ENCODE data around the gene KCNIP4. TPM values are rescaled to one million over a fixed set of nuclear protein-coding genes. Genes with fewer than 3 reads are reported as not detected.

The KCNIP4 gene
- total and polyA plus RNA-seq, 10 of the 15 experiments (the other 5 are each of a cell fraction or from before 2014, with no cell fraction given) = 0.03 to 0.23 (median 0.13) TPM; not detected in 7

DNA sequence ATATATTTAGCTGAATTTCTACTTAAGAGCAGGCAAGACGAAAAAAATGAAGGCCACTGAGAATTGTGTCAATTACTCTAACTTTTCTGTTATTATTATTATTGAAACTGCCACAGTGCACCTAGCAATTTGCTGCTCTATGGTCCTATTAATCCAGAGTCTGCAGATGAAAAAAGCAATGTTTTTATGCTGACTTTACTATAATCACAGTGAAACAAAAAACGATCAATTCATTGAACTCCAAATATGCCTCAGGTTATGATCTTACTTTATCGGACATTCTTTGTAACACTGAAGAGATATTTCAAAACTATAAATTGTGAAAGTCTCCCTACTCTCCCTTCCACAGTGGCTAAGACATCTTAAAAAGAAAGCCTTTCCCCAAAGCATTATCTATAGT lies 474.4 kb downstream of the KCNIP4 start:
- Histone ChIP-seq H2AFZ (ENCODE audit: control insufficient read depth, low read depth, low read length) (no peak overlapping the region), H3K4me1 (ENCODE audit: control insufficient read depth, insufficient read depth, low read length) (no peaks in the 10 kb centered on the region), H3K79me2 (ENCODE audit: control insufficient read depth, insufficient read depth, low read length) (no peaks in the 10 kb centered on the region), H3K9me3 (replicated peaks; ENCODE audit: control insufficient read depth, insufficient read depth, low read length) (no peaks in the 10 kb centered on the region), H3K27me3 (replicated peaks in 1 of 2; ENCODE audit: control insufficient read depth in 2 of 2, insufficient read depth in 2 of 2, low read length in 1 of 2) (no peaks in the 10 kb centered on the region), H3K9ac (ENCODE audit: control insufficient read depth, insufficient read depth, low read length) (no peak overlapping the region), H3K4me2 (ENCODE audit: control insufficient read depth, insufficient read depth) (no peak overlapping the region), H3K27ac (ENCODE audit: control insufficient read depth, insufficient read depth) (no peak overlapping the region), H3K36me3 (ENCODE audit: control insufficient read depth in 2 of 2, insufficient read depth in 2 of 2, low read length in 1 of 2) (no peaks in the 10 kb centered on the region), H3K4me3 (no peak overlapping the region), H4K20me1 (ENCODE audit: control insufficient read depth, insufficient read depth) (no peaks in the 10 kb centered on the region)
- ChIA-PET CTCF (interaction anchor here (0.6 kb wide), 1 partner anchor 1047 kb away, joined by 4 read pairs; no protein-coding TSS in a partner anchor), POLR2A (no interaction called here), RAD21 (ENCODE audit: unreplicated experiment) (no interaction called here), SMC1A (ENCODE audit: uncharacterized antibody, unreplicated experiment) (no interaction called here)
- WGBS (ENCODE audit: insufficient coverage, insufficient replicate concordance, low lambda C conversion rate, missing lambda C conversion rate) = 39% methylated on average over 3 of the region's 3 CpGs
- intact Hi-C loops (cut with micrococcal nuclease; ENCODE audit: unreplicated experiment) (no loop called here), in situ Hi-C loops (cut with MboI) (no loop called here)
- ATAC-seq (no peak), DNase-seq (ENCODE audit: low read depth, low spot score) (no peak), FAIRE-seq (no peak)
- BruUV-seq (replicated peaks) = no TSS peak
- TF ChIP-seq, protein P1, sequence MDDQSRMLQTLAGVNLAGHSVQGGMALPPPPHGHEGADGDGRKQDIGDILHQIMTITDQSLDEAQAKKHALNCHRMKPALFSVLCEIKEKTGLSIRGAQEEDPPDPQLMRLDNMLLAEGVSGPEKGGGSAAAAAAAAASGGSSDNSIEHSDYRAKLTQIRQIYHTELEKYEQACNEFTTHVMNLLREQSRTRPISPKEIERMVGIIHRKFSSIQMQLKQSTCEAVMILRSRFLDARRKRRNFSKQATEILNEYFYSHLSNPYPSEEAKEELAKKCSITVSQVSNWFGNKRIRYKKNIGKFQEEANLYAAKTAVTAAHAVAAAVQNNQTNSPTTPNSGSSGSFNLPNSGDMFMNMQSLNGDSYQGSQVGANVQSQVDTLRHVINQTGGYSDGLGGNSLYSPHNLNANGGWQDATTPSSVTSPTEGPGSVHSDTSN (IDR thresholded peaks at IDR 0.05; ENCODE audit: insufficient replicate concordance, low read depth, low read length) = no peak
- TF ChIP-seq, protein P2, sequence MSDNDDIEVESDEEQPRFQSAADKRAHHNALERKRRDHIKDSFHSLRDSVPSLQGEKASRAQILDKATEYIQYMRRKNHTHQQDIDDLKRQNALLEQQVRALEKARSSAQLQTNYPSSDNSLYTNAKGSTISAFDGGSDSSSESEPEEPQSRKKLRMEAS (IDR thresholded peaks at IDR 0.05; ENCODE audit: low read depth, low read length) = no peak
- no peak for TF ChIP-seq KLF5 (IDR thresholded peaks at IDR 0.05; ENCODE audit: partially characterized antibody)
- TF ChIP-seq RAD21 (IDR thresholded peaks at IDR 0.05; ENCODE audit: insufficient read depth, low read depth, low read length) = no peak
- TF ChIP-seq, protein P3, sequence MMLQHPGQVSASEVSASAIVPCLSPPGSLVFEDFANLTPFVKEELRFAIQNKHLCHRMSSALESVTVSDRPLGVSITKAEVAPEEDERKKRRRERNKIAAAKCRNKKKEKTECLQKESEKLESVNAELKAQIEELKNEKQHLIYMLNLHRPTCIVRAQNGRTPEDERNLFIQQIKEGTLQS (IDR thresholded peaks at IDR 0.05; ENCODE audit: borderline replicate concordance, extremely low read depth, low read depth, low read length) = no peak
- TF ChIP-seq, protein P4, sequence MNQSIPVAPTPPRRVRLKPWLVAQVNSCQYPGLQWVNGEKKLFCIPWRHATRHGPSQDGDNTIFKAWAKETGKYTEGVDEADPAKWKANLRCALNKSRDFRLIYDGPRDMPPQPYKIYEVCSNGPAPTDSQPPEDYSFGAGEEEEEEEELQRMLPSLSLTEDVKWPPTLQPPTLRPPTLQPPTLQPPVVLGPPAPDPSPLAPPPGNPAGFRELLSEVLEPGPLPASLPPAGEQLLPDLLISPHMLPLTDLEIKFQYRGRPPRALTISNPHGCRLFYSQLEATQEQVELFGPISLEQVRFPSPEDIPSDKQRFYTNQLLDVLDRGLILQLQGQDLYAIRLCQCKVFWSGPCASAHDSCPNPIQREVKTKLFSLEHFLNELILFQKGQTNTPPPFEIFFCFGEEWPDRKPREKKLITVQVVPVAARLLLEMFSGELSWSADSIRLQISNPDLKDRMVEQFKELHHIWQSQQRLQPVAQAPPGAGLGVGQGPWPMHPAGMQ (IDR thresholded peaks at IDR 0.05; ENCODE audit: borderline replicate concordance) = no peak
- no peak for TF ChIP-seq SPI1 (IDR thresholded peaks at IDR 0.05; ENCODE audit: borderline replicate concordance, insufficient read depth, low read depth, low read length)
- no peak for TF ChIP-seq BACH1 (IDR thresholded peaks at IDR 0.05; ENCODE audit: borderline replicate concordance)
- no peak for TF ChIP-seq SP1 (IDR thresholded peaks at IDR 0.05; ENCODE audit: low read depth, low read length)
- TF ChIP-seq, protein P5, sequence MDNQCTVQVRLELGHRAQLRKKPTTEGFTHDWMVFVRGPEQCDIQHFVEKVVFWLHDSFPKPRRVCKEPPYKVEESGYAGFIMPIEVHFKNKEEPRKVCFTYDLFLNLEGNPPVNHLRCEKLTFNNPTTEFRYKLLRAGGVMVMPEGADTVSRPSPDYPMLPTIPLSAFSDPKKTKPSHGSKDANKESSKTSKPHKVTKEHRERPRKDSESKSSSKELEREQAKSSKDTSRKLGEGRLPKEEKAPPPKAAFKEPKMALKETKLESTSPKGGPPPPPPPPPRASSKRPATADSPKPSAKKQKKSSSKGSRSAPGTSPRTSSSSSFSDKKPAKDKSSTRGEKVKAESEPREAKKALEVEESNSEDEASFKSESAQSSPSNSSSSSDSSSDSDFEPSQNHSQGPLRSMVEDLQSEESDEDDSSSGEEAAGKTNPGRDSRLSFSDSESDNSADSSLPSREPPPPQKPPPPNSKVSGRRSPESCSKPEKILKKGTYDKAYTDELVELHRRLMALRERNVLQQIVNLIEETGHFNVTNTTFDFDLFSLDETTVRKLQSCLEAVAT (IDR thresholded peaks at IDR 0.05) = no peak
- TF ChIP-seq HDAC2 (IDR thresholded peaks at IDR 0.05) = no peak
- TF ChIP-seq NR2C2 (IDR thresholded peaks at IDR 0.05; ENCODE audit: borderline replicate concordance, control insufficient read depth, insufficient read length, low read depth) = no peak
- TF ChIP-seq, protein P6, sequence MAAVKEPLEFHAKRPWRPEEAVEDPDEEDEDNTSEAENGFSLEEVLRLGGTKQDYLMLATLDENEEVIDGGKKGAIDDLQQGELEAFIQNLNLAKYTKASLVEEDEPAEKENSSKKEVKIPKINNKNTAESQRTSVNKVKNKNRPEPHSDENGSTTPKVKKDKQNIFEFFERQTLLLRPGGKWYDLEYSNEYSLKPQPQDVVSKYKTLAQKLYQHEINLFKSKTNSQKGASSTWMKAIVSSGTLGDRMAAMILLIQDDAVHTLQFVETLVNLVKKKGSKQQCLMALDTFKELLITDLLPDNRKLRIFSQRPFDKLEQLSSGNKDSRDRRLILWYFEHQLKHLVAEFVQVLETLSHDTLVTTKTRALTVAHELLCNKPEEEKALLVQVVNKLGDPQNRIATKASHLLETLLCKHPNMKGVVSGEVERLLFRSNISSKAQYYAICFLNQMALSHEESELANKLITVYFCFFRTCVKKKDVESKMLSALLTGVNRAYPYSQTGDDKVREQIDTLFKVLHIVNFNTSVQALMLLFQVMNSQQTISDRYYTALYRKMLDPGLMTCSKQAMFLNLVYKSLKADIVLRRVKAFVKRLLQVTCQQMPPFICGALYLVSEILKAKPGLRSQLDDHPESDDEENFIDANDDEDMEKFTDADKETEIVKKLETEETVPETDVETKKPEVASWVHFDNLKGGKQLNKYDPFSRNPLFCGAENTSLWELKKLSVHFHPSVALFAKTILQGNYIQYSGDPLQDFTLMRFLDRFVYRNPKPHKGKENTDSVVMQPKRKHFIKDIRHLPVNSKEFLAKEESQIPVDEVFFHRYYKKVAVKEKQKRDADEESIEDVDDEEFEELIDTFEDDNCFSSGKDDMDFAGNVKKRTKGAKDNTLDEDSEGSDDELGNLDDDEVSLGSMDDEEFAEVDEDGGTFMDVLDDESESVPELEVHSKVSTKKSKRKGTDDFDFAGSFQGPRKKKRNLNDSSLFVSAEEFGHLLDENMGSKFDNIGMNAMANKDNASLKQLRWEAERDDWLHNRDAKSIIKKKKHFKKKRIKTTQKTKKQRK (IDR thresholded peaks at IDR 0.05; ENCODE audit: low read depth, low read length) = no peak
- no peak for TF ChIP-seq SREBF2 (IDR thresholded peaks at IDR 0.05; ENCODE audit: low read length)
- TF ChIP-seq, protein P7, sequence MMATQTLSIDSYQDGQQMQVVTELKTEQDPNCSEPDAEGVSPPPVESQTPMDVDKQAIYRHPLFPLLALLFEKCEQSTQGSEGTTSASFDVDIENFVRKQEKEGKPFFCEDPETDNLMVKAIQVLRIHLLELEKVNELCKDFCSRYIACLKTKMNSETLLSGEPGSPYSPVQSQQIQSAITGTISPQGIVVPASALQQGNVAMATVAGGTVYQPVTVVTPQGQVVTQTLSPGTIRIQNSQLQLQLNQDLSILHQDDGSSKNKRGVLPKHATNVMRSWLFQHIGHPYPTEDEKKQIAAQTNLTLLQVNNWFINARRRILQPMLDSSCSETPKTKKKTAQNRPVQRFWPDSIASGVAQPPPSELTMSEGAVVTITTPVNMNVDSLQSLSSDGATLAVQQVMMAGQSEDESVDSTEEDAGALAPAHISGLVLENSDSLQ (IDR thresholded peaks at IDR 0.05) = no peak
- no peak for TF ChIP-seq NRF1 (conservative IDR thresholded peaks at IDR 0.05; ENCODE audit: low read depth, low read length)

Data from GM12878 (cell line).